Right lobe of liver (tissue), 6 donors: ENCODE measurements around the gene MYO1D. TPM values are rescaled to one million over a fixed set of nuclear protein-coding genes. Genes with fewer than 3 reads are reported as not detected.

Experiments used
- ATAC-seq, 4 donors: fragments of 200-7000 bp; cut with Tn5 transposase; one replicate each; pipeline ENCODE4 v1.9.1; 2020; ENCODE audit warnings: mild to moderate bottlenecking in 4 of 4, moderate library complexity in 4 of 4
- DNase-seq, 3 donors: peaks; one replicate each; pipeline ENCODE4 v3.0.0-alpha.2; 2020
- H3K27ac ChIP-seq, 3 donors: fragments of 200-600 bp; one replicate each; pipeline ENCODE4 v1.8.0; 2022
- H3K27me3 ChIP-seq, 2 donors: fragments of 200-600 bp; one replicate each; pipeline ENCODE4 v1.8.0; 2022
- H3K36me3 ChIP-seq, 4 donors: fragments of 200-600 bp; sonication (generic) in 1 of 4; one replicate each; pipeline versions ENCODE4 v1.5.1 to v1.8.0; 2017 to 2022; ENCODE audit warnings: control low read depth in 1 of 4
- H3K4me1 ChIP-seq, 4 donors: fragments of 200-600 bp; sonication (generic) in 1 of 4; one replicate each; pipeline versions ENCODE4 v1.5.1 to v1.8.0; 2017 to 2022; ENCODE audit warnings: control low read depth in 1 of 4
- H3K4me3 ChIP-seq, 3 donors: fragments of 200-600 bp; one replicate each; pipeline ENCODE4 v1.8.0; 2022
- H3K9me3 ChIP-seq, 4 donors: fragments of 200-600 bp; sonication (generic) in 1 of 4; one replicate each; pipeline versions ENCODE4 v1.5.1 to v1.8.0; 2017 to 2022; ENCODE audit warnings: control low read depth in 1 of 4
- CTCF ChIP-seq, 4 donors: fragments of 200-600 bp in 3 of 4; fragments of 450-650 bp in 1 of 4; IDR thresholded peaks; one replicate each; pipeline versions ENCODE4 v1.5.1 to v1.8.0; 2016 to 2022; ENCODE audit warnings: antibody characterized with exemption in 4 of 4, mild to moderate bottlenecking in 2 of 4
- POLR2A ChIP-seq: fragments of 450-650 bp; IDR thresholded peaks from one replicate; pipeline ENCODE4 v1.6.1; 2017; ENCODE audit warnings: antibody characterized with exemption, mild to moderate bottlenecking
- WGBS: methylation state at CpG from one replicate; pipeline ENCODE4 v1.1.6; 2018; ENCODE audit warnings: low coverage, low lambda C conversion rate; ENCODE audit not compliant: insufficient coverage; ENCODE audit errors: missing lambda C conversion rate; 5-methylcytosine and 5-hydroxymethylcytosine counted together
- intact Hi-C, 2 donors: fragments of 100-400 bp; cut with DNase I; formaldehyde crosslinking; loops; one replicate each; pipeline versions ENCODE4 v1.11.2 to v1.14.1; 2022
- total RNA-seq, 6 experiments: library from RNA; depleted of rRNA in 2 of 6; stranded (reverse); fragments of >200 nt in 2 of 6; fragmentation: NEBNext Ultra II Directional in 3 of 6; extraction: Animal tissue kit (Norgen Biotek cat#: 25700) in 3 of 6; gene quantifications; one replicate each; pipeline versions ENCODE4 v1.1.0 to v1.2.4, GENCODE V29; 2016 to 2023
- donor health status: DM: no; HTN: yes; CAD: no.
- donor health status: DM: no; HTN: no; CAD: no.
- donor health status: DM: no; HTN: no; CAD: no.
- donor health status: DM: no; HTN: yes; CAD: no.
- donor health status: DM: no; HTN: yes; CAD: no.

The MYO1D gene
- total RNA-seq, 6 experiments from 2014 or later = 17.6 to 25.7 (median 21.0) TPM

GRCh38 chr17:32486701-32487472, 390.0 kb downstream of the MYO1D start, which contains the start of gene CDK5R1:
TSS of gene CDK5R1 (plus strand) at chr17:32486993. CDS start at chr17:32487621, 628 bp downstream.
- H3K4me1 ChIP-seq = peaks cover 0 to 16% (median 0%) of the 10 kb centered on the region in 4 donors
- WGBS = 2% methylated on average over 33 of the region's 135 CpGs
- peak; percentile 47 to 57 (median 51) for ATAC-seq
- no peaks in the 10 kb centered on the region for H3K27me3 ChIP-seq
- no peaks in the 10 kb centered on the region for H3K9me3 ChIP-seq
- TF ChIP-seq CTCF (IDR thresholded peaks at IDR 0.05) = no peak
- TF ChIP-seq POLR2A = no peak
- peak within 1 kb of the TSS in 1 of 3 donors; percentile 52 for H3K27ac ChIP-seq
- peak; percentile 77 to 80 (median 79) for DNase-seq
- intact Hi-C loops = no loop called here
- peaks cover 0 to 9% (median 5%) of the 10 kb centered on the region in 4 donors for H3K36me3 ChIP-seq
- H3K4me3 ChIP-seq = peak within 1 kb of the TSS; percentile 49 to 69 (median 53)

- H3K4me3 ChIP-seq = peak overlapping the region; percentile 49 to 69 (median 53)
- peak; percentile 45 for TF ChIP-seq POLR2A
- TF ChIP-seq CTCF (IDR thresholded peaks at IDR 0.05) = no peak
- no CpG with 5 or more reads among the region's 72 CpGs for WGBS
- H3K27me3 ChIP-seq = no peaks in the 10 kb centered on the region
- DNase-seq = peak; percentile 81 to 84 (median 84)
- peak overlapping the region in 1 of 3 donors; percentile 52 for H3K27ac ChIP-seq
- intact Hi-C loops = no loop called here
- peak; percentile 78 to 90 (median 86) for ATAC-seq
- H3K9me3 ChIP-seq = no peaks in the 10 kb centered on the region
- H3K4me1 ChIP-seq = peaks cover 0 to 16% (median 0%) of the 10 kb centered on the region in 4 donors
- H3K36me3 ChIP-seq = peaks cover 0 to 16% (median 8%) of the 10 kb centered on the region in 4 donors
These were observed 390.7 kb downstream of the MYO1D start for GRCh38 chr17:32486111-32486700.

GRCh38 chr17:32485261-32486110, 391.4 kb downstream of the MYO1D start:
- ATAC-seq (no peak), DNase-seq (no peak)
- Histone ChIP-seq H3K27ac (peak overlapping the region in 1 of 3 donors; percentile 1), H3K4me3 (peak overlapping the region in 2 of 3 donors; percentile 53 to 69), H3K36me3 (peaks cover 0 to 23% (median 13%) of the 10 kb centered on the region in 4 donors), H3K9me3 (no peaks in the 10 kb centered on the region), H3K27me3 (no peaks in the 10 kb centered on the region), H3K4me1 (peaks cover 0 to 16% (median 0%) of the 10 kb centered on the region in 4 donors)
- 63% methylated on average over 9 of the region's 12 CpGs for WGBS
- intact Hi-C loops = no loop called here
- TF ChIP-seq CTCF (IDR thresholded peaks at IDR 0.05) (no peak), POLR2A (no peak)

GRCh38 chr17:32484628-32485027, 392.3 kb downstream of the MYO1D start:
- 77% methylated on average over 9 of the region's 11 CpGs for WGBS
- Histone ChIP-seq H3K9me3 (no peaks in the 10 kb centered on the region), H3K27me3 (no peaks in the 10 kb centered on the region), H3K36me3 (peaks cover 0 to 32% (median 21%) of the 10 kb centered on the region in 4 donors), H3K4me1 (peaks cover 0 to 15% (median 0%) of the 10 kb centered on the region in 4 donors), H3K27ac (no peak overlapping the region), H3K4me3 (no peak overlapping the region)
- intact Hi-C loops = no loop called here
- TF ChIP-seq POLR2A (no peak), CTCF (IDR thresholded peaks at IDR 0.05) (no peak)
- DNase-seq = peak in 1 of 3 donors; percentile 42
- no peak for ATAC-seq
